Measurements from ENCODE around the gene RTN4IP1.
A peak's percentile ranks its signal among the peaks of the same experiment; 100 is the strongest.
"Not testable (repeated sequence)": the region's sequence is repeated elsewhere in the genome, so short reads cannot be mapped to it uniquely, and the experiment has no call there.

The RTN4IP1 gene

GRCh38 chr6:106626485-106626884 lies 2.8 kb downstream of the RTN4IP1 start:
- DNase-seq = no peak

DNA sequence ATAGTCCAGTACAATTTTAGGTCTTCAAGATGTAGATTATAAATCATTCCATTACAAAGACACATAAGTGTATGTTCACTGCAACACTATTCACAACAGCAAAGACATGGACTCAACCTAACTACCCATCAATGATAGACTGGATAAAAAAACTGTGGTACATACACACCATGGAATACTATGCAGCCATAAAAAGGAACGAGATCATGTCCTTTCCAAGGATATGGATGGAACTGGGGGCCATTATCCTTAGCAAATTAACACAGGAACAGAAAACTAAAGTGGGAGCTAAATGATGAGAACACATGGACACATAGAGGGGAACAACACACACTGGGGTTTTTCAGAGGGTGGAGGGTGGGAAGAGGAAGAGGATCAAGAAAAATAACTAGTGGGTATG lies 6.3 kb downstream of the RTN4IP1 start:
- no peak for DNase-seq

- no peak for DNase-seq
Observed at GRCh38 chr6:106622412-106622811, 6.9 kb downstream of the RTN4IP1 start.

- no peak for DNase-seq
Observed at GRCh38 chr6:106620931-106621672, 8.2 kb downstream of the RTN4IP1 start.

DNA sequence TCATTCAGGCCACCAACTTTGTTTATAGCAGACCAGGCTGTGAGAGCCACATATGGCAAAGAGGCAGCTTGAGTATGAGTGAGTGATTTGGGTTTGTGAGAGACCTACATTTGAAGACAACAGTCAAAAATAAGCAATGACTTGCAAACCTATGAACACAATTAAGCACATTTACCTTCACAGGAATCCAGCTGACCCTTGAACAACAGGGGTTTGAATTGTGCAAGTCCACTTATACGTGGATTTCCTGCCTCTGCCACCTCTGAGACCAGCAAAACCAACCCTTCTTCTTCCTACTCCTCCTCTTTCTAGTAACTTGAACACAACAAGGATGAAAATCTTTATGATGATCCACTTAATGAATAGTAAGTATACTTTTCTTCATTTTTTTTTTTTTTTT lies 10.1 kb downstream of the RTN4IP1 start:
- no peak for DNase-seq

GRCh38 chr6:106618324-106618723 lies 11.0 kb downstream of the RTN4IP1 start:
- DNase-seq = no peak

DNA sequence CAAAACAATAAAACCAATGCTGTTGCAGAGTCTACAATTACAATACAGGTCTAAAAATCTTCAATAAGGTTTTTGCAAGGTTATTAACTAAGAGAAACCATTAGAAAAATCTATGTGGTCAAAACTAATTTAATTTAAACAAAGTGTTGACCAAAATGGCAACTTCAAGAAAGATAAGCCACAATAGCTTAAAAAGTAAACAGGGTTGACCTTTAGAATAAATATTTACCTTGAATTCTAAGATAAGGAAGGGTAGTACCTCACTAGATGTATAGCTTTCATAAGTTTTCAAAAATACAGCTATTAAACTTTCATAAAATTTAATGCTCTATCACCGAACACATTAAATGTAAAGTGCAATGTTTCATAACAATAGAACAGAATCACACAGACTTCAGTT lies 11.4 kb downstream of the RTN4IP1 start:
- no peak for DNase-seq

DNA sequence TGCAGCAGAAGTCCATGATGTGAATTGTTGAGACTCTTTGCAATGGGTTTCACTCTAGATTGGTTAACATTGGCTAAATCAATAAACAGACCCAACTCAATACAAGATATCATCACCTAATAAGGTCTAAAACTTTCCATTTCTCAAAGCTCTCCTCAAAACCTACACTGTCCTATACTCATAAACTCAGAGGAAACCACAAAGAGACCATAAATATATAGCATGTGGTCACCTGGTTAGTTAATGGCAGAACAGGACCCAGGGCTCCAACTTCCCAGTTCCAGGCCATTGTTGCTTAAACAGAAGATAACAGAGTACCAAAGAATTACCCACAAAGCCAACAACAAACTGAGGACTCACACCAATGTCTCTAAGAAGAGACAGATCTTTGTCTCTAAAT lies 12.0 kb downstream of the RTN4IP1 start:
- no peak for DNase-seq

GRCh38 chr6:106614592-106615257 lies 14.6 kb downstream of the RTN4IP1 start:
- DNase-seq = no peak

DNA sequence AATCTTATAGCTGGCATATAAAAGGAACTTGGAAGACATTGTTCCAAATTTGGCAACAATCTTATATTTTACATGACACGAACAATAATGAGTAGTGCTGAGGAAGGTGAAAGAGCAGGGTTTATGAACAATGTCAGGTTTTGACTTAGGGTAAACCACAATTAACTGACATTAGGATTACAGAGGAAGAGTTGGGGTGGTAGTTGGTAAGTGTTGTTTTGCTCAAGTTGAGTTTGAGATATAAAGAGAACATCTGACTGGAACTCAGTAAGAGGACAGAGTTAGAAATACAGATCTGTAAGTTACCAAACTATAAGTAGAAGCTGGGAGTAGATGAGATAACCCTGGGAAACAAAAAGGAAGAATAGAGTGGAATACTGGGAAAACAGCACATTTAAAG lies 15.1 kb downstream of the RTN4IP1 start:
- no peak for DNase-seq

DNA sequence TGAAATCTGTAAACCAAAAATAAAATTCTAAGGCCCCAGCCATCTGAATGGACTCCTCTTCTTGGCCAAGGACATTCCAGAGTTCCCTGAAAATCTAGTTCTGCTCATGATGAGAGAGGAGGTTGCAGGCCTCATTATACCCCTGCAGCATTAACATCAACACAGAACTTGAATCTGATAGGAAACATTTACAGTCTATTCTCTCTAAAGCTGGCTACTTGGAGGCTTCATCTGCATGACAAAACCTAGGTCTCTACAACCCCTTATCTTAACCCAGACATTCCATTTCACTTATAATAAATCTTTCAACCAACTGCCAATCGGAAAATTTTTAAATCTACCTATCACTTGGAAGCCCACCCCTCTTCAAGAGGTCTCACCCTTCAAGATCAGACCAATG lies 15.7 kb downstream of the RTN4IP1 start:
- no peak for DNase-seq

DNA sequence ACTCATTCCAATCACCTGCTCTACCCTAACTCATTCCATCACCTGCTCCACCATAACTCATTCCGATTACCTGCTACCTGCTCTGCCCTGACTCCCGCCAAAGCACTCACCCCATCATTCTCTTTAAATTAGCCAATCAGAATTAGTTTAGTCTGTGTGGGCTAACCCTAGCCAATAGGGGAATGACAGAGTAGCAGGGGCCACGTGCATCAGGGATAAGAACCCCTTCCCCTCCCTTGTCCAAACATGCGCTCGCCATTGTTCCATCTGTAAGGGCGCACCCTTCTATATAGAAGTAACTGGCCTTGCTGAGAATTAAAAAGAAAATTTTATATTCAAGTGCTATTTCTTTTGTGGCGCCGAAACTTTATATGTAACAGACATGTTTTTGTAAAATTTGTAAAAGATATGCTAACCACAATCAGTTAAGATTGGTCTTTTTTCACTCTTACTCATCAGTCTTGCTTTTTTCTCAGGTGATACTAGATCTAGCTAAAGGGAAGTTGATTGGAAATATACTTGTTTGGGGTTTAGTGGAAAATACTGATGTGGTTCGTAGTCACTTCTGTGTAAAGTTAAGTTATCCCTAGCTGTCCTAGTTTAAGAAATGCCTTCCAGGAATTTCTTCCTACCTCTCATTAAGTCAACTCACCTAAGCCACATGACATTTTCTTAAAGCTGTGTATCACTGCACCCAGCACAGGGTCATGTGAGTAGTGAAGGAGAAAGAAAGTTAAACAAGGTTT lies 16.5 kb downstream of the RTN4IP1 start:
- no peak for DNase-seq

- no peak for DNase-seq
Observed at GRCh38 chr6:106611030-106611429, 18.3 kb downstream of the RTN4IP1 start.

DNA sequence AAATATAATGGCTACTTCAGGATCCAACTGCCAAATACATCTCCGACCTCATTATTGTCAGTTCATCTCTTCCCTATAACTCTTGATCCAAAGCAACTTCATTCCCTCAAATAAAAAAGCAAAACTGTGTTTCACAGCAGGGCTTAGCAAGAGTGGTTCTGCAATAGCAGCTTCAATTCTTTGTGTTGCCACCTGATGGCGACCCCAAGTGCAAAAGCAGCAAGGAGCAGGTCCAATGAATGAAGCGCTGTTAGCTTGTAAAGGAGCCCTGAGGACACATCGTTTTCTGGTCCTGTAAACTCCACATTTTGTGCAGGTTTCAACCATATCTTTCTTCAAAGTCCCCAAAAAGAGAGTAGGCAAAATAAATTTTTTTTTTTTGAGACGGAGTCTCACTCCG lies 19.6 kb downstream of the RTN4IP1 start:
- peak; percentile 33 for DNase-seq

DNA sequence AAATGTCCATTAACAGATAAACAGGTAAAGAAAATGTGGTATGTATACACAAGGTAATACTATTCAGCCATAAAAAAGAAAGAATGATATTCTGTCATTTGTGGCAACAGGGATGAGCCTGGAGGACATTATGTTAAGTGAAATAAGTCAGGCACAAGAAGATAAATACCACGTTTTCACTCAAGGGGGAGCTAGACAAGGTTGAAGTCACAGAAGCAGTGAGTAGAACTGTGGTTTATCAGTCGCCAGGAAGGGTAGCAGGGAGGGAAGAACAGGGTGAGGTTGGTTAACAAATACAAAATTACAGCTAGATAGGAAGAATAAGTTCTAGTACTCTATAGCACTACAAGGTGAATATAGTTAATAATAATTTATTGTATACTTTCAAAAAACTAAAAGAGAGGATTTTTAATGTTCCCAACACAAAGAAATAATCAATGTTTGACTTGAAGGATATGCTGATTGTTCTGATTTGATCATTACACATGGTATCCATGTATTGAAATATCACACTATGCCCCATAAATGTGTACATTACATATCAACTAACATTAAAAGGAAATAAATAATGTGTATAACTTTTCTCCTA lies 21.1 kb downstream of the RTN4IP1 start:
- DNase-seq = peak; percentile 31

- no peak for DNase-seq
Observed at GRCh38 chr6:106600329-106600728, 29.0 kb downstream of the RTN4IP1 start.

DNA sequence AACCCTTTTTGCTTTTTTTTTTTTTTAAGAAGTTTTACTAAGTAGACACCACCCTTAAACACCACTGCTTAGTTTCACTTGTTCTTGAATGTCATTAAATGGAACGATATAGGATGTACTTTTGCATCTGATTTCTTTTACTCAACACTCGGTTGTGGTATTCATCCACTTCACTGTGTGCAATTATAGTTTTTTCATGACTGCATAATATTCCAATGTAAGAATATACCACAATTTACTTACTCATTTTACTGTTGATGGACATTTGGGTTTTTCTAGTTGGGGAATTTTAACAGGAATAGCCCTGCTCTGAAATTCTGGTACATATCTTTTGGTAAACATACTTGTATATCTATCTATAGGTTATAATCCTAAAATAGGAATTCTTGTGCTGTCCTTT lies 29.9 kb downstream of the RTN4IP1 start:
- no peak for DNase-seq

GRCh38 chr6:106591111-106591825 lies 38.0 kb downstream of the RTN4IP1 start:
- DNase-seq = no peak

- not testable (repeated sequence) for DNase-seq
Observed at GRCh38 chr6:106588937-106589336, 40.4 kb downstream of the RTN4IP1 start.

DNA sequence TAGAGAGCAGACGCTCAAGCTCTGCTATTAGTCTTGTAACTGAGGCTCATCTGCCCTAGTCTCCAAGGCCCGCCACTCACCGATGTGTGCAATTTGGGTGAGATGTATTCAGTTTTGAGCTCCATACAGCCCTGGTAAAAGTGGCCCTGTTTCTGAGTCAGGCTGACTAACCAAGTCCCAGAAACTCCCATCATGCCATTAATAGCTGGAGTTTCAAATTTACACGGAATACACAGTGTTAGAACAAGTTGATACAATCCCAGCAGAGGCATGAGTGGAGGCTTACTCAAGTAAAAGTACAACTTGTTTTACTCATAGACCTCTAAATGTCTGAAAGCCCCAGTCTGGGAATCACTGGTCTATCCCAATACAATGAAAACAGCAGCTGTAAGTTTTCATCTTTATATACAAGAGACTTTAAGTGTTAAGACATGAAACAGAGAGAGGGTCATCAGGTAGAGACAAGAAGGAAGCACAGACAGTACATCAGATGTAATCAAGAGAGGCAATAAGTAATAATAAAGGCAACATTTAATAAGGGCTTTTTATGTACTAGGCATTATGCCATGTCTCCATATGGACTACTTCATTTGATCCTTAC lies 42.4 kb downstream of the RTN4IP1 start:
- DNase-seq = no peak

DNA sequence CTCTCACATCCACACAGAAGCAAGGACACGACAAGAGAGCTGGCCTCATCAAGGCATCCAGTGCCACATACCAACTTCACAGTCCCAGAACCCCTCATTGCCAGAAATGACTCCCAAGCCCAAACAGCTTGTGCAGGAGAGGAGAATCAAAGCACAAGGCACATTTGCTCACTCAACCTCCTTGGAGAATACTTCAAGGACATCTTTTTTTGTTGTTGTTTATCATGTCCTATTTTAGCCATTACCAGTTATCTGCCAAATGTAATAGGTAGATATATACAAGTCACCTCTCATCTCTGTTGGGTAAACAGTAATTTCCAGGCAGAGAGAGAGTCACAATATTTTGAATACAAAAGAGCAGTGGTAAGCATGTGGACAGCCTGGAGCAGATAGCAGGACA lies 47.8 kb downstream of the RTN4IP1 start:
- DNase-seq = no peak

DNA sequence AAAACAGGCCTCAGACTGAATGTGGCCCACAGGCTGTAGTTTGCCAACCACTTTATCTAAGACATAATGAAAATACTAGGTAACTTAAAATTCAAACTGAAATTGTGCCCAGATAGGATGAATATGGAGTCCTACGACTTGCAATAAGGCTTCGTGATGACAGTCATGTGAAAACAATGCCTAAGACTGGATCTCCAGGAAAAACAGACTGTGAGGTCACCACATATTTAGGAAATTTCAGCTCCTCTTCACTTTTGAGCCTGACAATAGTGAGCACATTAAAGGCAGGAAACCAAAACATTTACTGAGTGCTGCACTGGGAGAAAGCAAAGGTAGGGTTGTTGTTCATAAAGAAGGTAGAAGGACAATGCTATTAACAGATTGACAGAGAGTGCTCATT lies 50.0 kb downstream of the RTN4IP1 start:
- no peak for DNase-seq
